Upper lobe of left lung (tissue), 6 donors: ENCODE results near the gene NR1I2. TPM values are rescaled to one million over a fixed set of nuclear protein-coding genes. Genes with fewer than 3 reads are reported as not detected.
A peak's percentile ranks its signal among the peaks of the same experiment; 100 is the strongest.

Source experiments
- ATAC-seq, 2 donors: fragments of 200-7000 bp; cut with Tn5 transposase; one replicate each; pipeline ENCODE4 v1.9.1; 2022; ENCODE audit warnings: mild to moderate bottlenecking in 2 of 2, moderate library complexity in 2 of 2; ENCODE audit not compliant: low FRiP score in 2 of 2
- DNase-seq, 2 donors: peaks; one replicate each; pipeline ENCODE4 v3.0.0-alpha.2; 2019 to 2020
- H3K27ac ChIP-seq, 4 donors: fragments of 200-600 bp; sonication (generic); one replicate each; pipeline ENCODE4 v1.5.1; 2016 to 2019
- H3K27me3 ChIP-seq, 4 donors: fragments of 200-600 bp; sonication (generic); one replicate each; pipeline ENCODE4 v1.5.1; 2017 to 2019
- H3K36me3 ChIP-seq, 4 donors: fragments of 200-600 bp; sonication (generic); one replicate each; pipeline ENCODE4 v1.5.1; 2016 to 2019
- H3K4me1 ChIP-seq, 4 donors: fragments of 200-600 bp; sonication (generic); one replicate each; pipeline ENCODE4 v1.5.1; 2018 to 2019
- H3K4me3 ChIP-seq, 4 donors: fragments of 200-600 bp; sonication (generic); one replicate each; pipeline ENCODE4 v1.5.1; 2017 to 2019; ENCODE audit warnings: mild to moderate bottlenecking in 2 of 4, moderate library complexity in 1 of 4
- H3K9me3 ChIP-seq, 4 donors: fragments of 200-600 bp; sonication (generic); one replicate each; pipeline ENCODE4 v1.5.1; 2018 to 2019
- CTCF ChIP-seq, 6 experiments: fragments of 450-650 bp in 4 of 6; fragments of 200-600 bp in 2 of 6; sonication (generic) in 2 of 6; IDR thresholded peaks; one replicate each; pipeline ENCODE4 v1.5.1; 2016 to 2019; ENCODE audit warnings: antibody characterized with exemption in 6 of 6
- EP300 ChIP-seq, 4 donors: sonication (generic); formaldehyde crosslinking; IDR thresholded peaks; one replicate each; pipeline ENCODE4 v1.5.1; 2017; ENCODE audit warnings: antibody characterized with exemption in 4 of 4, control low read depth in 2 of 4
- POLR2A ChIP-seq, 4 donors: fragments of 450-650 bp; IDR thresholded peaks; one replicate each; pipeline ENCODE4 v1.5.1; 2016 to 2017; ENCODE audit warnings: antibody characterized with exemption in 4 of 4, mild to moderate bottlenecking in 2 of 4
- POLR2AphosphoS5 ChIP-seq, 2 donors: sonication (generic); formaldehyde crosslinking; IDR thresholded peaks; one replicate each; pipeline ENCODE4 v1.5.1; 2017; ENCODE audit warnings: antibody characterized with exemption in 2 of 2
- WGBS, 2 donors: methylation state at CpG; one replicate each; pipeline ENCODE4 v1.1.5; 2017 to 2018; 5-methylcytosine and 5-hydroxymethylcytosine counted together
- total RNA-seq, 6 donors: library from RNA; depleted of rRNA in 4 of 6; stranded (reverse); fragments of >200 nt in 4 of 6; gene quantifications; one replicate each; pipeline versions ENCODE4 v1.1.0 to v1.2.1, GENCODE V29; 2016 to 2021
- donor health status: DM: no; HTN: no; CAD: no; lungs with moderate emphysema.
- donor health status: DM: no; HTN: yes; CAD: no; lungs with severe emphysema.

Gene NR1I2
- total RNA-seq, 6 donors from 2014 or later = 0.22 to 0.46 (median 0.39) TPM; not detected in 2

GRCh38 chr3:119767936-119768601, 13.8 kb upstream of the NR1I2 start:
- Histone ChIP-seq H3K36me3 (no peaks in the 10 kb centered on the region), H3K27me3 (no peaks in the 10 kb centered on the region), H3K27ac (no peak overlapping the region), H3K4me3 (no peak overlapping the region), H3K4me1 (peaks cover 0 to 6% (median 2%) of the 10 kb centered on the region in 4 donors), H3K9me3 (no peaks in the 10 kb centered on the region)
- peak in 1 of 2 donors; percentile 49 for DNase-seq
- WGBS, 2 donors = 89 to 100% methylated on average over 1 to 5 of the region's 6 CpGs
- ATAC-seq = peak in 1 of 2 donors; percentile 55
- TF ChIP-seq POLR2A (IDR thresholded peaks at IDR 0.05) (no peak), POLR2AphosphoS5 (IDR thresholded peaks at IDR 0.05) (no peak), EP300 (IDR thresholded peaks at IDR 0.05) (no peak), CTCF (IDR thresholded peaks at IDR 0.05) (no peak)

GRCh38 chr3:119768668-119769393, 13.1 kb upstream of the NR1I2 start:
- Histone ChIP-seq H3K27me3 (no peaks in the 10 kb centered on the region), H3K4me3 (no peak overlapping the region), H3K36me3 (no peaks in the 10 kb centered on the region), H3K4me1 (peaks cover 0 to 6% (median 2%) of the 10 kb centered on the region in 4 donors), H3K27ac (no peak overlapping the region), H3K9me3 (no peaks in the 10 kb centered on the region)
- WGBS, 2 donors = 73 to 82% methylated on average over 7 to 9 of the region's 9 CpGs
- TF ChIP-seq EP300 (IDR thresholded peaks at IDR 0.05) (no peak), CTCF (IDR thresholded peaks at IDR 0.05) (no peak), POLR2AphosphoS5 (IDR thresholded peaks at IDR 0.05) (no peak), POLR2A (IDR thresholded peaks at IDR 0.05) (no peak)
- DNase-seq (peak in 1 of 2 donors; percentile 38), ATAC-seq (peak in 1 of 2 donors; percentile 37)

GRCh38 chr3:119769394-119770149, 12.3 kb upstream of the NR1I2 start:
- no peaks in the 10 kb centered on the region for H3K27me3 ChIP-seq
- no peak overlapping the region for H3K4me3 ChIP-seq
- H3K27ac ChIP-seq = no peak overlapping the region
- H3K36me3 ChIP-seq = no peaks in the 10 kb centered on the region
- 43% methylated on average over 8 of the region's 8 CpGs for WGBS, 2 donors
- DNase-seq (no peak), ATAC-seq (no peak)
- no peak for TF ChIP-seq EP300 (IDR thresholded peaks at IDR 0.05)
- no peak for TF ChIP-seq POLR2AphosphoS5 (IDR thresholded peaks at IDR 0.05)
- no peak for TF ChIP-seq POLR2A (IDR thresholded peaks at IDR 0.05)
- no peak for TF ChIP-seq CTCF (IDR thresholded peaks at IDR 0.05)
- peaks cover 0 to 6% (median 2%) of the 10 kb centered on the region in 4 donors for H3K4me1 ChIP-seq
- no peaks in the 10 kb centered on the region for H3K9me3 ChIP-seq

- no peaks in the 10 kb centered on the region for H3K27me3 ChIP-seq
- DNase-seq (no peak), ATAC-seq (no peak)
- H3K36me3 ChIP-seq = no peaks in the 10 kb centered on the region
- peaks cover 0 to 3% (median under 1%) of the 10 kb centered on the region in 4 donors for H3K4me1 ChIP-seq
- H3K4me3 ChIP-seq = no peak overlapping the region
- peaks cover 0 to 5% (median 1%) of the 10 kb centered on the region in 4 donors for H3K9me3 ChIP-seq
- no peak overlapping the region for H3K27ac ChIP-seq
- TF ChIP-seq POLR2AphosphoS5 (IDR thresholded peaks at IDR 0.05) (no peak), POLR2A (IDR thresholded peaks at IDR 0.05) (no peak), EP300 (IDR thresholded peaks at IDR 0.05) (no peak), CTCF (IDR thresholded peaks at IDR 0.05) (no peak)
- WGBS, 2 donors = 51 to 52% methylated on average over 2 of the region's 2 CpGs
Measured at GRCh38 chr3:119774444-119774843, 7.5 kb upstream of the NR1I2 start.
